Measurements from ENCODE around the gene GIN1.
A peak's percentile ranks its signal among the peaks of the same experiment; 100 is the strongest.
"Not testable (repeated sequence)": the region's sequence is repeated elsewhere in the genome, so short reads cannot be mapped to it uniquely, and the experiment has no call there.

GIN1 gene

DNA sequence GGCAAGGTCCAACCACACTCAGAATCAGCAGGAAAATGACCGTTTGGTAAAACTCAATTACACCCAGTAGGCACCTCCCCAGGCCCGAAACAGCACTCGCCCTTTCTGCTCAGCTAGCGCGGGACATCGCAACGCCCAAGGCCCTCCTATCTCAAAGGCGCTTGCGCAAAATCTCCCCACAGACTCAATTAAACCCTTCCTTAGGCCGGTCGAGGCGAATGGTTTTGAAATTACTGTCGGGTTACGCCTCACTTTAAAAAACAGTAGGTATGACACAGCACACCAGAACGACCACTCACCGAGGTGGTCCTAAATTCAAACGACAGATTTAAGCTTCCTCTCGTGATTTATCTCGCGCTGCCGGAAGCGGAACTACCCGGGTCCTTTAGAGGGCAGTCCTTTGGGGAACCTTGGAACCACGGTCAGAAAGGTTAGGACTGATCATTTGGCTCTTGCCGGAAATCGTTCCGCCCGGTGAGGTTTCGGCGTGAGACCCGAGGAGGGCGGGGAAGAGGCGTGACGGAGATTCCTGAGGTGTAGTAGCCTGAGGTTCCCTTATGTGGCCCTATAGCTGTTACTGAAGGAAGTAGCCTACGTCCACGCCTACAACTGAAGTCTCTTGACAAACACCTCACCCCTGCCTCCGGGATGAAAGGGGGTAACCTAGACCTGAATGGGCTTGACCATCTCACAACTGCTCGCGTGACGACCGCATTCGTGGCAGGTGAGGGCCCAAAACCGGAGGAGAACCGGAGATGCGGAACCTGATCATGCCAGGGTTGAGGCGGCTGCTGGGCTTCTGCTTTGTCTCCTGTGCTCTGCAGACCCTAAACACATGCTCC, at the start of gene GIN1, which contains the start of gene PPIP5K2:
Gene GIN1, minus strand, starts transcription at position 374 of the 842 bp plus-strand sequence. CDS start 11,431 bp downstream, outside the sequence.
Gene PPIP5K2, plus strand, starts transcription at position 537 of the 842 bp plus-strand sequence. CDS start 9,289 bp downstream, outside the sequence.
- DNase-seq, result peak; percentile 95

- no peak for DNase-seq
Measured at GRCh38 chr5:103166706-103167105, 46.8 kb upstream of the GIN1 start.

DNA sequence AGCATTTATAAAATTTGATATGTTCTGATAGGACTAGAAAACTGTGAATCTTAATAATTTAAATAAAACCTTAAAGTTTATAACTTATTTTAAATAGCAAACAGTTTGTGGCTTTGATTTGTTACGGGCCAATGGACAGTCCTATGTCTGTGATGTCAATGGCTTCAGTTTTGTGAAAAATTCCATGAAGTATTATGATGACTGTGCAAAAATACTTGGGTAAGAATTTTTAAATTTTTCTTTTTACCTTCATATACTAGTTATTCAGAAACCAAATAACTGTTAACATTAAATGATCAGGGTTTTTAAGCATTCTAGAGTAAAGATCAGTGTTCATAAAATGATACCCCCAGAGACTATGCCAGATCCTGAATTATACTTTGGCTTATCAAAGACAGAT, 31.2 kb upstream of the GIN1 start:
- no peak for DNase-seq

DNA sequence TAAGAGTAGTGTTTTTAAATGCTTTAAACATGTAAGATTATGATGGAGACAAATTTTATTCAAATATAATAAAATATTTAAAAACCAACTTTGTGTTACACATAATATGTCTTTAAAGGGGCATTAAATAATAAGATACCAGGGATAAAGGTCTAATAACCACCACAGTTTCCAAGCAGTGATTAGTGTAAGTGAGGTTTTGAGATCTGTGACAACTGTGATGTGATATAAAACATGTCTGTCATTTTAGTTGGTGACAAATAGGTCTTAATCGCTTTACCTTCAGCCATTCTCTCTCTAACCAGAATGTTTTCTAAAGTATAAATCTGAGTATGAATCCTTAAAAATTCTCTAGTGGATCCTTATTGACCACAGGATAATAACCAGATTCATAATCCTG, 28.3 kb upstream of the GIN1 start:
- DNase-seq, result no peak

DNA sequence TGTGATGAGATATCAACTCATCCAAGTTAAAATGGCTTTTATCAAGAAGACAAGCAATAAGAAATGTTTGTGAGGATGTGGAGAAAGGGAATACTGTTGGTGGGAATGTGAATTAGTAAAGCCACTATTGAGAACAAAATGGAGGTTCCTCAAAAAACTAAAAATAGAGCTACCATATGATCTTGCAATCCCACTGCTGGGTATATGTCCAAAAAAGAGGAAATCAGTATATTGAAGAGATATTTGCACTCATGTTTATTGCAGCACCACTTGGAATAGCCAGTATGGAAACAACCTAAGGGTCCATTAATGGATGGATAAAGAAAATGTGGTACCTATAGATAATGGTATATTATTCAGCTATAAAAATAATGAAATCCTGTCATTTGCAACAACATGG, 25.3 kb upstream of the GIN1 start:
- no peak for DNase-seq

DNA sequence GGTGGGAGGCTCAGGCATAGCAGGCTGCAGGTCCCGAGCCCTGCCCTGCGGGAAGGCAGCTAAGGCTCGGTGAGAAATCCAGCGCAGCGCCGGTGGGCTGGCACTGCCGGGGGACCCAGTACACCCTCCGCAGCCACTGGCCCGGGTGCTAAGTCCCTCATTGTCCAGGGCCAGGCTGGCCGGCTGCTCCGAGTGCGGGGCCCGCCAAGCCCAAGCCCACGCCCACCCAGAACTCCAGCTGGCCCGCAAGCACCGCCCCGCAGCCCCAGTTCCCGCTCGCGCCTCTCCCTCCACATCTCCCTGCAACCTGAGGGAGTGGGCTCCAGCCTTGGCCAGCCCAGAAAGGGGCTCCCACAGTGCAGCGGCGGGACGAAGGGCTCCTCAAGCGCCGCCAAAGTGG, 22.2 kb upstream of the GIN1 start:
- not testable (repeated sequence) for DNase-seq

GRCh38 chr5:103139264-103139865, 19.4 kb upstream of the GIN1 start:
- DNase-seq, result peak; percentile 19

- no peak for DNase-seq
Measured at GRCh38 chr5:103138202-103138690, 18.3 kb upstream of the GIN1 start.

- no peak for DNase-seq
Measured at GRCh38 chr5:103135461-103135860, 15.5 kb upstream of the GIN1 start.

GRCh38 chr5:103133231-103133630, 13.3 kb upstream of the GIN1 start:
- no peak for DNase-seq

- DNase-seq, result no peak
Measured at GRCh38 chr5:103132684-103133083, 12.7 kb upstream of the GIN1 start.

GRCh38 chr5:103128202-103128601, 8.3 kb upstream of the GIN1 start:
- DNase-seq, result no peak

- no peak for DNase-seq
Measured at GRCh38 chr5:103127292-103127817, 7.4 kb upstream of the GIN1 start.

- DNase-seq, result no peak
Measured at GRCh38 chr5:103126557-103126956, 6.6 kb upstream of the GIN1 start.

GRCh38 chr5:103122242-103122641, 2.3 kb upstream of the GIN1 start:
- DNase-seq, result no peak

DNA sequence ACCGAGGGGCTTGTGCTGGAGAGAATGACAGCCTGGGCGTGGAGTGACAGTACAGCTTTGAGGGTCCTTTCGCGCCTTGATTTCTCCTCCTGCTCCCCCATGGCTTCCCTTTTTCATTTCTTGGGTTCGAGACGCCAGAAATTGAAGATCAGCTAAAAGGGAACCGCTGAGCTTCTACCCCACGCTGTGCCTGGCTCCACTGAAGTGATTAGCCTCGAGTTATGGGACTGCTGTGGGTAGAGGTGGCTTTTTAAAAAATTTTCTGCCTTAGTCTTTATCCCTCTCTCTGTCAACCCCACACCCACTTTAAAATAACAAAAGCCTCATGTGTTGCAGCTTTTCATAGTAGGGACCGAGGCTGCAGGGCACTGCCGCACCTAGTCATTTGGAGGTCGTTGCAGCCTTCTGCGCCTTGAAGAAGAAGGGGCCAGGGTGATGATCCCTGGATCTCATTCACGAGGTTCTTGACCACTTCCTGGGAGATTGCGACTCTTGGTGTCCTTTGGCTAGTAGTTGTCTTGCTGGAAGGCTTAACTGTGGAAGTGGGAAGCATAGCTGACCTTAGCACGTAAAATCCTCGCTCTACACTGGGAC, 766 bp upstream of the GIN1 start:
- DNase-seq, result no peak

GRCh38 chr5:103119070-103119764, 721 bp downstream of the GIN1 start:
- DNase-seq, result no peak

GRCh38 chr5:103117471-103117991, 2.4 kb downstream of the GIN1 start:
- no peak for DNase-seq

- DNase-seq, result no peak
Measured at GRCh38 chr5:103114440-103114839, 5.5 kb downstream of the GIN1 start.

- no peak for DNase-seq
Measured at GRCh38 chr5:103112910-103113309, 7.0 kb downstream of the GIN1 start.

- peak; percentile 26 for DNase-seq
Measured at GRCh38 chr5:103111468-103111867, 8.5 kb downstream of the GIN1 start.

- no peak for DNase-seq
Measured at GRCh38 chr5:103110403-103110802, 9.5 kb downstream of the GIN1 start.

DNA sequence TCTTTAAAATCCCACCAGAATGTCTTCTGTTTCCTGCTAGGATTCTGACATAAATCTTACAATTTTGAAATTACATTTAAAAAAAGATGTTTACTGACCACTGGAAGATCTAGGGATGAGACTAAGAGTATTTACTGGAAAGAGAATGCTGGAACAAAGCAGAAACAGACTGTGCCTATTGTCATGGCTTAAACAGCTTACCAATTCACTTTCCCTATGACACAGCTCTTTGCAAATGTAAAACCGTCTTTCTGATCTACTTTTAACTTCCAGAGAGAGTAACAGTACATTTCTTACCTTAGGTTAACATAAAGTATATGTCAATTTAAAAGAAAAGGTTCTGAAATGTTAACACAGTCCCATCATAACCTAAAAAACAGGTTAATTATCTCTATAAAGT, 10.7 kb downstream of the GIN1 start:
- DNase-seq, result no peak

All from SIG-M5 (cell line).